ENCODE data around the gene HS1BP3.

HS1BP3 gene

DNA sequence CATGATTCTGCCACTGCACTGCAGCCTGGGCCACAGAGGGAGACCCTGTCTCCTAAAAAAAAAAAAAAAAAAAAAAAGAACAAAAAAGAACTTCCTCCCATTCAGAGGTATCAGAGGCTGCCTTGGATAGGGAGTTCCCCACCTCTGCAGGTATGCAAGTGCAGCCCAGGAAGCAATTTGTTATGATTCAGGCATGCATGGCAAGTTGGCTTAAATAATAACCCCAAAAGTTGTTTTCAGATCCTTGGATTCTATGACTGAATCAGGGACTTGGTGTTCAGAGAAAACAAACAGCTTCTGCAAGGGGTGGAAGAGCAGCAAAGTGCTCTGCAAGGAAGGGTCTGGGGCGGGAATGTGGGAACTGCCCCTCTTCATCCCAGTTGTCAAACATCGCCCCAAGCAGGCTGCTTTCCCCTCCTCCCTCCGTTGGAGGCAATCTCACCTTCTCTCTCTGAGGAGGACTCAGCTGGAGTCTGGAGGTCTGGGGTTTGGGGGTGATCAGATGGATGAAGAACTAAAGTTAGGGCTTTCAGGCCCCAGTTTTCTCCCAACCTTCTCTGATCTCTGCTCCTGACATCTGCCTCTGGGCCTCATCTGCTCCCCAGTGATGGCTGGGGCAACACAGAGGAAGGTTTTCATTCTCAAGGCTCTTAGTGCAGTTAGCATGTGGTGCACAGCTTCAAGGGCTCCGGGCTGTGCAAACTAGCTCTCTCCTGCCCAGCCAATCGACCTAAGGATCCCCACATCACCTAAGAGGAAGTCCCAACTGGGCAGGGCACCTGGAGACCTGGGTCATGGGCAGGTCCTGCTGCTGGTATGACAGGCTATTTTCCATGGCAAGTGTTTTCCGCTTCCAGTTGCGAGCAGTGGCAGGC is 12.5 kb upstream of the HS1BP3 start:
- no peak for DNase-seq (ENCODE audit: low read depth in 3 of 3)

DNA sequence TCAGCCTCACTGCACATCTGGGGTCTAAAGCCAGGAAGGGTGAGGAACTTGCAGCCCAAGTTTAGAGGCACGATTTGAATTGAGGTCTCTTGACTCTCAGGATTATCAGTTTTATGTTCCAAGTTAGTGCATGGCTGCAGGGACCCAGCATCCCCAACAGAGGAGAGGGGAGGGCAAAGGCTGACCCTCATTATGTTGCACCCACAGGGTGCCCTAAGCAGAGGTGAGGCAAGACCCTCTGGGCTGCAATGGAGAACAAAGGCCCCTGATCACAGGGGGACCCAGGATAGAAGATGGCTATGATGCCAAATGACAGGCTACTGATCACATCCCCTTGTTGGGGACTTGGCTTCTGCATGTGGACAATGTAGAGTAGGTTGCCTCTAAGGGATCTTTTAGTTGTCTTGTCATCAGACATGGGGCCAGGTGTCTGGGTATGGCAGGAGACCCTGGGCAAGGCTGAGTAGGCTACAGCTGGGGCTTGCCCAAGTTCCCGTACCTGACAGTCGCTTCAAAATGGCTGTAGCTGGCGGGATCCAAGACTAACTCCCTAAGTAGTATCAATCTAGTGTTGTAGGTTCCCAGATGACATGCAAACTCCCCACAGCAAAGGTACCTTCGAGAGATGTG is 11.5 kb upstream of the HS1BP3 start:
- DNase-seq (ENCODE audit: low read depth in 3 of 3) = no peak

DNA sequence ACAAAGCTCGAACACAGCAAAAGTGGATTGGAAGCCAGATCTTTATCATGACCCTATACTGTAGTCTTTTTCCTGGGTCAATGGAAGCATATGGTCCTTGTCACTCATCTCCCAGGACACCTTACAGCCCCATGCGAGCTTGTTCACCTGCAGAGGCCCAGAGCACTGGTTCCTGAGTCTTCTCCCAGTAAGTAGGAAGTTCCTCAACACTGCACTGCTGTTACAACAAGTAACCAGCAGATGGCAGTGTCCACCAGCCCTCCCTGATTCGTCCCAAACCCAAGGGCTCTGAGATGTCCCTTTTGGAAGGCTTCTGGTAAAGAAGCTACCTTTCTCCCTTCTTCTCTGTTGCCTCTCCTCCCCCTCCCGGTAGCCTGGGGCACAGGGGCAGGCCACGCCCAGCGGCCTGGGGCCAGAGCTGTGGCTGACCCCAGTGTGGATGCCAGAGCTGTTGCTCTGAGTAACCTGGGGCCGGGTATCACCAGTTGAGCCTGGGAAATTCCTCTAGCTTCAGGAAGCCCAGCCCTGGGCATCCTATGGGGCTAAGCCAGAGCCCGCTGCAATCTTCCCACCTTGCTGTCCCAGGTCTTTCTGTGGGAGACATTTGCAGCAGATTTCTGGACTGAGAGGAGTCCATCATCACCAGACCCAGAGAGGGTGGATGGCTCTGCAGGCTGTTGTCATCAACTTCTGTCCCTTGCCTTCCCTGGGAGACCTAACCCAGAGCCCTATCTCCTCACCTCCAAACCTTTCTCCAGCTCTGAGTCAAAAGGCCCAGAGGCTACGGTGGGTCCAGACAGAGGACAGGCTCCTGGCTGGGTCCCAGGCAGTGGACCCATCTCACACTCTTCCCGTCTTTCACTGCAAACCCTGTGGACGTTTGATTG is 10.8 kb upstream of the HS1BP3 start:
- DNase-seq (ENCODE audit: low read depth in 3 of 3) = peak in 2 of 3 donors; percentile 41 to 52

DNA sequence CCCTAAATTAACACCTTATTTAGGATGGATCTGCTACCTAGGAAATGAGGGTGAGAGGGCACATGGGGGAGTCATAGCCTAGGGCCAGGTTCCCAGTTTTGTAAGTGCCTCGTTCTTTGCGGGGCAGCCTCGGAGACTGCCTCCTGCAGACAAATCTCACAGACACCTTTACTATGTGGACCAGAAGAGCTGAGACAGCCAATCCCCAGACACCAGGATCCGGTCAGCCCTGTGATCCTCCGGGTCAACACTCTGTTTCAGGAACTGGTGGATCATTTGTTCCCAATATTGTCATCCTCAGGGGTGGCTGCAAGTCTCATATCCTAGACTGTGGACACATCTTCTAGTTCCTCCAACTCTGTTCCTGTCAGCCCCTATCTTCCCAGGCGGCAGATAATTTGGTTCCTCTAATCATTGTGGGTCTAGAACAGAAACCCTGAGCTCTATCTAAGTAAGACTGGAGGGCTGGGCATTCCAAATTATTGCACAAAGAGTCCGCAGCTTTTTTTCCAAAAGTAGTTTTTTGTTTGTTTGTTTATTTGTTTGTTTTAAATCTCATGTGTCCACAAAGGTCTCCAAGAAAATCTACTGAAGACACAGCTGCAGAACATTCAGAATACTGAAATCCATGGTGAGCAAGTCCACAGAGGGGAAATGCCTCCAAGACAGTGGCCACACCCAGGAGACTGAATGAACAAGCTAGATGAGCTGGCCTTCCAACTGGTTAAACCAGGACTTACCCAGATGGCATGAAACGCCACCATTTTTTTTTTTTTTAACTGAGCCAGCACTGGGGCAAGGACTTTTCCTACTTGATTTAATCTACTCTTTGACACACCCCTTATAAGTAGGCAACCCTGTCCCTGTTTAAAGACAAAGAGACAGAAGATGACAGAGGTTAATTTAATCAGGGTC is 9.9 kb upstream of the HS1BP3 start:
- no peak for DNase-seq (ENCODE audit: low read depth in 3 of 3)

DNA sequence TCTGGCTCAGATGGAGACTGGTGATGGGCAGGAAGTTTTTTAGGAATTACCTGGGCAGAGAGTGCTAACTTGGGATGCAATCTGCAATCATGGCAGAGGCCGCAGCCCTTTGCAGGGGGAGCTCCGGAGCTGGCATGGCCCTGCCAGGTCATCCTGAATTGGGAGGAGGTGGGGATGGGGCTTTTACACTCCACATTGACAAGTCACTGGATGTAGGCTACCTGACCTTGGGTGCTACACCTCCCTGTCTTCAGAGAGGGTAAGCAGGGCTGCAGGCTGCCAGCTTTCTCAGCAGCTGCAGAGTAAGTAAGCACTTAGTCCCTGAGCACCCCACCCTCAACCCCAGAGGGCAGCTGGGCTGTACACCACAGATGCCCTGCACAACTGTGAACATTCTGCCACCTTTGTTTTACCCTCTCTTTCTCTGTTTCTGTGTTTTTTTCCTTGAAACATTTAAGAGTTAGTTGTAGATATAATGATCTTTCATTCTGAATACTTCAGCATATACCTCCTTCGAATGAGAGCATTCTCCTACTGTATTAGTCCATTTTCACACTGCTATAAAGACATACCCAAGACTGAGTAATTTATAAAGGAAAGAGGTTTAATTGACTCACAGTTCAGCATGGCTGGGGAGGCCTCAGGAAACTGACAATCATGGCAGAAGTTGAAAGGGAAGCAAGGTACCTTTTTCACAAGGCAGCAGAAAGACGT is 6.8 kb upstream of the HS1BP3 start:
- DNase-seq (ENCODE audit: low read depth in 3 of 3) = no peak

DNA sequence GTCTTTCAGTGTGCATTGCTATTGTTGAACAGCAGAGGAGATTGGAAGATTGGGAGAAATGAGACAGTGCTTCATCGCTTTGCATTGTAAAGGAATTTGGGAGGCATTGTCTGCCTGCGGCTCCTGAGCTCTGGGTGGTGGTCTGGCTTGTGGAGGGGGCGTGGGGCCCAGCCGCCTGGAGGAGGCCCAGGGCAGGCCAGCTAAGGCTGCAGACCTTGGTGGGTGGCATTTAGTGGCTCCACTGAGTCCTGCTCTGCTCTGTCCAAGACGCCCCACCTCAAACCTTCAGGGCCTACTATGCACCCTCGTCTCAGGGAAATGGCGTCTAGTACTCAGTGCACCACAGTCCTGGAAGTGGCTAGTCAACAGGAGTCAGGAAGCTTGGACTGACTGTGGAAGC is 5.7 kb upstream of the HS1BP3 start:
- no peak for DNase-seq (ENCODE audit: low read depth in 3 of 3)

DNA sequence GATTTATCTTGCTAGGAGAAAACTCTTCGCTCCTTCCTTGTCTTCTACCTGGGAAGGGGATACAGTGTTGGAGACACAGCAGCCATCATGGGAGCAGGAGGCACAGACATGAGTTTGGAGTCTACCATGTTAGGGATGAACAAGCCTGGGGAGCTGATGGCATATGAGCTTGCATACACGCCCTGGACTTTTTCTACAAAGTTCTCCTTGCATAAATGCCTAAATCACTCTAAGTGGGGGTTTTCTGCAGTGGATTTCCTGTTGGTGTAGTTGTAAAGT is 3.6 kb upstream of the HS1BP3 start:
- no peak for DNase-seq (ENCODE audit: low read depth in 3 of 3)

DNA sequence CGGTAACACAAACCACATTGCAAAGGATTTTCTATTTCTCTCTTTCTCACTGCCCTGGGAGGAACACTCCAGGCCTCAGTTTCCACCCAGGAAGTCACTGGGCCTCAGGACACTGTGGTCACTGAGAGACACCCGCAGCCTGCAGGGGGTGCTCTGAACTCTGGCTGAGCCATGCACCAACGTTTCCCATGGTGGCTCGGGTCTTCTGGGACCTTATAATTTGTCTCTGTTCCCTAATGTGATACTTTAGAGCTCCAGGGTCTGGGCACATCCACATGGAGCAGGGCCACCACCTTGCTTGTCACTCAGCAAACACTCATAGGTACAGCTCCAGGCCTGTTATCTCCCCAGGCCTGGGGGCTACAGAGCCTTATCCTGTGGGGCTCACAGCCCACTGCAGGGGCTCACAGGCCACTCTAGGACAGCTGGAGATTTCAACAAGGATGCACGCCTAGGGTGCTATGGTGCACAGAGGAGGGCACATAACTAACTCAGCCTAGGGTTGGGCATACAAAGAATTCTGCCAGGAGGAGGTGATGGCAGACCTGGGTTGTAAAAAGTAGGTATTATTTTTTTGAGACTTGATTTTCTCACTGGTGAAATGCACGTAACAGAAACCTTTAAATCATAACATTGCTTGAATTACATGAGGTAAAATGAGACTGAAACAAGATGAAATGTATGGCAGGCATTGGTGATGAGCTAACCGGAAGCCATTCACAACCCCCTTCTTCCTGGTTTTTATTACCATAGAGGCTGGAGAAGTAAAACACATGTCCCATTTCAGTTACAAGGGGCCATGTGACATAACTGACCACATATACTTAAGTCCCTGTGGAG is 3.0 kb upstream of the HS1BP3 start:
- DNase-seq (ENCODE audit: low read depth in 3 of 3) = no peak

DNA sequence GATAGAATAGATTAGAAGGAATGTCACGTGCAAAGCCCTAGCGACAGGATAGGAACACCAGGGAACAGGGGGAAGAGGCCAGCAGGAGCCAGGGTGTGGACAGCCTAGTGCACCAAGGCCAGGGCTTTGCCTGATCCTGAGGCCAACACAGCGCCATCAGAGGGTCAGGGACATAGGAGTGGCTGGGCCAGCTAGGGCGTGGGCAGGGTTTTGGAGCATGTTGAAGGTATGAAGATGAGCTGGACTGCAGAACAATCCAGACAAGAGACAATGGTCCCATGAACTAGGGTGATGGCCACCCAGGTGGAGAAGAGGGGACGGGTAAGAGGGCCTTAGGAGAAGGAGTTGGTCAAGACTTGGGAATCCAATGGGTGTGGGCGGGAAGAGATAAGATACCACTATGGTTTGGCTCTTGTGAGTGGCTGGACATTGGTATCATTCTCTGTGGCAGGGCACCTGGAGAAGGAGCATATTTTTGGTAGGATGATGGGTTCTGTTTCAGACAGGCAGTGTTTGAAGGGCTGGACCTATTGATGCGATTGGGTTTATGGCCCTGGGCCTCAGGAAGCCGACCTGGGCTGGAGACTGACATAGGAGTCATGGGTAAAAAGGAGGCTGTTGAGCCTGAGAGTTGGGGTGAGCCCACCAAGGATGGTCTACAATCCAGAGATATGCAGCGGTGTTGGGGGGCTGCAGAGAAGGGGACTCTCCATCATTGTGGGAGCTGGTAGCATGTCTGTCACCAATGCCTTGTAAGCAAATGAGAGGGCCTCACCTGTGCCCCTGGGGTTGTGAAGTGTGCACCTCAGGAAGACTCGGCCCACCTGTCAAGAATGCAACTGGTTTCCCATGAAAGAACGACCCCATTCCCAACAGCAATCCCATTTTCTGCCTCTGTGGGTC is 2.0 kb upstream of the HS1BP3 start:
- no peak for DNase-seq (ENCODE audit: low read depth in 3 of 3)

DNA sequence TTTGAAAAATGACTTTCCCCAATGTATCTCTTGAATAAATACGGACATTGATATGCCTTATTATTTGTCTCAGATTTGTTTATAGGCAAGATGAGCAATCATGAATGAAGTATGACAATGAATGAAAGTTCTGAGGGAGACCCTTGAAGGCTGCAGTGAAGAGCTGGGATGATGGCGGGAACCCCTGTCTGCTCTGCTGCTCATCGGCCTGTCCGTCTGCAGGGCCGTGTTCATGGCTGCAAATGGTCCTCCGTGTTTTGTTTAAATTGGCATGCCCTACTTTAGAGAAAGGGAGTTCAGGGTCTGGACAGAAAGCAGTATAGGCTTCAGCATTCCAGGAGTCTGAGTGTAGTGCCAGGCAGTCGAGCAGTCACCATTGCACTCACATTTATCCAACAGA is 1.2 kb upstream of the HS1BP3 start:
- DNase-seq (ENCODE audit: low read depth in 3 of 3) = no peak

DNA sequence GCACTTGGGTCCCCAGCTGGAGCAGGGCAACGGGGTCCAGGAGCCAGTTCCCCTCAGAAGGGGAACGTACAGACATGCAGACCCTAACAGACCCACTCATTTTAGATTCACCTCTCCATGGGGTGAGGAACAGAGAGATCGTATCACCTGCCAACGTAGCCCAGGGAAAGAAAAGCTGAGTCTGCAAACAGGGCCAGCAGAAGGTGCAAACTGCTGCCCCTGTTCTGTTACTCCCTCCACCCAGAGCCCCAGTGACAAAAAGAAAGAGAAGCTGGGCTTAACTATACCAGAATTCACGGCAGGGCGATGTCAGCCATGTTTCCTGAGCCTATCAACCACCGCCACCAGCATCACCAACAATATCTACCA is 817 bp upstream of the HS1BP3 start:
- no peak for DNase-seq (ENCODE audit: low read depth in 3 of 3)

DNA sequence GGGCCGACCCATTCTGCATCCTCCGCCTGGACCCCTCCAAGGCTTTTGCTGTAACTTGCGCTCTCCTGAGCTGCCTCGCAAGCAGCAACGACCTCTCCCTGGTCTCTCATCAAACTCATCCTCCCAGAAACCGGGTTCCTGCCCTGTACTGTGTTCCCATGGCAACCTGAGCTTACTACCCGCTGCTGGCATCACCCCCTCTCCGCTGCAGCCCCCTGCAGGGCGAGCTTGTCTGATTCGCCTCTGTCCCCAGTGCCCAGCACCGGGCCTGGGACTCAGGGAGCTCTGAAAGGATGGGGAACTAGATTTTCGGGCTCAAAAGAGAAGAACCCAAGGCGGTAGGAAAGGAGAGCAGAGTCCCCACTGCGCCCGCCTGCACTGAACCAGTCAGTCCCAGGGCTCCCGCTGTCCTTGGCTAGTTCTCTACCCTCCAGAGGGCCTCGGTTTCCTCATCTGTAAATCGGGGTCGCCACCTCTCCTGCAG is 463 bp downstream of the HS1BP3 start:
- DNase-seq (ENCODE audit: low read depth in 3 of 3) = no peak

DNA sequence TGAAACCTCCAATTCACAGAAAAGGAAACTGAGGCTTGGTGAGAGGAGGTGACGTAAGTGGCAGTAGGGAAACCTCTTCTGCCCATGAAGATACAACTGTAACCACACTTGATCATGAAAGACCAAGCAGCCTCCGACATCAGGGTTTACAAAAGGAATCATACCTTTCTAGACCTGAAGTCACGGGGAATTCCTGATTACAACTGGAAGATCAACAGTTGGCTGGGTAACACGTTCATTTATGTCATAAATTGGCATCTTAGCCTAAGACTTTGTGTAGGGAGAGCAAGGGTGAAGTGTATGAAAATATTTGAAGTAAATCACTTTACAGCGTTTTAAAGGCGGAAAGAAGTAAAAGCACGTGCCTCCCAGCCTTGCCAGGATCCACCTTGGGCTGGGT is 922 bp downstream of the HS1BP3 start:
- DNase-seq (ENCODE audit: low read depth in 3 of 3) = no peak

DNA sequence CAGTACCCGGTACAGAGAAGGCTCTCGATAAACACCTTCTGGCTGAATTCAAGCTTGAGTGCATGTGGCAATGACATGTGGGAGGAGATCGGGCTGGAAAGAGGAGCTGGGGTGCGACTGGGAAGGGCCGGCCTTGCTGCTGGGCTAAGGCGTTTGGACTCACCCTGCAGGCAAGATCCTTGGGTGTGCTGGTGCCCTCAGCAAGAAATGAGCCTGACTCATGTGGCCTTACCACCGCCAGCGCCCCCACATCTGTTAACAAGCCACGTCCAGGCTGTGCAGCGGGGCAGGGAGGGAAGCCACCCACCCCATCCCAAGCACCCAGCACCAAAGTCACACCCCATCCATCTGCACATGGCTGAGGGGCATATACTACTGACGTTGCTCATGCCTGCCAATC is 1.3 kb downstream of the HS1BP3 start:
- DNase-seq (ENCODE audit: low read depth in 3 of 3) = no peak

DNA sequence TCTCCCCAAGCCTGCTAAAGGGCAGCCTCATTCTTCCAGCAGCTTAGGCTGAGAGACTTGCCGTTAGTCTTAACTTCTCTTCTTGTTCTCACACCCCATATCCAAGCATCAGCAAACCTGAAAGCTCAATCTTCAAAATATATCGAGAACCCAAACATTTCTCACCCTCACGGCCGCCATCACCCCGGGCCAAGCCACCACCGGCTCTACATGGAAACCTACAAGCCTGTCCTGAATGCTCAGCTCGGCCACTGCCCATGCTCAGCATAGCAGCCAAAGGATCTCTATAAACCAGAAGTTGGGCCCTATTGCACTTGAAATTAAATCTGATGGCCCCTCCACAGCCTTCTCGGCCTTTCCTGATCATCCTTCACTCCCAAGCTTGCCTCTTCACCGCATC is 2.1 kb downstream of the HS1BP3 start:
- DNase-seq (ENCODE audit: low read depth in 3 of 3) = no peak

DNA sequence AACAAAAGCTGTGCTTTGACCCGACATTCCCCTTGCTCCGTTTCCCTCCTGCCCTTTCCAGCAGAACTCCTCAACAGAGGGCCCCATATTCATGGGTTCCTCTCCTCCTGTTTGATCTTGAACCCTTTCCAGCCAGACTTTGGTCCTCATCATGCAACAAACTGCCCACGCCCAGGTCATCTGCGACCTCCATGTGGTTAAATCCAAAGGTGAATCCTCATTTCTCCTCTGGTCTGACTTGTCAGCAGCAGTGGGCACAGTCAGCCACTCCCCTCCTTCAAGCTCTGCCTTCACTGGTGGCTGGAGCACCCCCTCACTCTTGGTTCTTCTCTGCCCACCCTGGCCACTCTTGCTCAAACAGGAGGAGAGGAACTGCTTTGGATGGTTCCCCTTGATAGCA is 2.7 kb downstream of the HS1BP3 start:
- no peak for DNase-seq (ENCODE audit: low read depth in 3 of 3)

DNA sequence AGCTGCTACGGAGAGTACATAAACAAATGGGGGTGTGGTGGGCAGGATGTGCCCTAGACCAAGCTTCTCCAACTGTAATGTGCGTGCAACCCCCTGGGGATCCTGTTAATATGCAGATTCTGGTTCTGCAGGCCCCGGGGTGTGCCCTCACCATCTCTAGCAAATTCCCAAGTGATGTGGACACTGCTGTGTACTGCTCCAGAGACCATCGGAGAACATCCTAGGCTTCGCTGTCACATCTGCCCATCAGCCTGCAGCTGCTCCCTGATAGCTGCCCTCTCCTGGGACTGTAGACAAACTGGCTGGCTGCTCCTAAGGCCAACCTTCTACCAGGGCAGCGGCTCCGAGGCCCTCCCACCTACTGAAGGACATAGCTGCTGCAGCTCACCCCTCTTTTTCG is 3.2 kb downstream of the HS1BP3 start:
- no peak for DNase-seq (ENCODE audit: low read depth in 3 of 3)

DNA sequence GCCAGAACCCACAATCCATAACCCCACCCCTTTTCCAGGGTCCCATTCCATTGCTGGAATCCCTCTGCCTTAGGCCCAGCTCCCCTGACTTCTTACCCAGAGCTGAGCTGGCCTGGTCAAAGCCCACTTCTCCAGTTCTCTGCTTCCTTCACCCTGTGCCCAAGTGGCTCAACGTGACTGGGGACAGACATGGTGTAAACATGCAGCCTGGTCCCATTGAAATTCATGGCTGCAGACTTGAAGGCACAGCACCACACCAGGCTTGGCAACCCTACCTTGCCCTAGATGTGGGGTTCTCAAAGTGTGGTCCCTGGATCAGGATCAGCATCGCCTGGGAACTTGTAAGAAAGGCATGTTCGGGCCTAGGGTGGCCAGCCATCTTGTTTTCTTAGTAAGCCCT is 3.7 kb downstream of the HS1BP3 start:
- DNase-seq (ENCODE audit: low read depth in 3 of 3) = no peak

DNA sequence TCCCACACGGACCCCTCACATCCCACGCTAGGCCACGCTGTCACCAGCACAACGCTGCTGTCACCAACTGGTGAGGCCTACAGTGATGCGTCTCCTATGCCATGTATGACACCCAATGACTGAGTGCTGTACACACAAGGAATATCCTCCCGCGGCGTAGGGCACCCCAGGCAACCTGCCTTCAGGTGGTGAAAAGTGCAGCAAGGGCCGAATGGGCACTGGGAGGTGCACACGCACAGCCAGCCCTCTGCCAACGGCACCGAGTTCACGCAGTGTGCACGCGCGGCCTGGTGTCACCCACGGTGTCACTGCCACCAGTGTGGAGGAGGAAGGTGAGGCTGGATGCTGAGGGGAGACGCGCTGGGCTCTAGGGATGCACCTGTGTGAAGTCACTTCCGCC is 4.5 kb downstream of the HS1BP3 start:
- DNase-seq (ENCODE audit: low read depth in 3 of 3) = no peak

All from stimulated activated CD4-positive, alpha-beta T cell treated with anti-CD3 and anti-CD28 coated beads, TNF-alpha, amount 100 ng/mL, for 48 hours (primary cell).